COR-L47 (cell line): ENCODE measurements around the gene MICU1.
A peak's percentile ranks its signal among the peaks of the same experiment; 100 is the strongest.
"Not testable (repeated sequence)": the region's sequence is repeated elsewhere in the genome, so short reads cannot be mapped to it uniquely, and the experiment has no call there.

Source experiments
- DNase-seq: peaks from one replicate; lab custom pipeline; 2025; lab: John Stamatoyannopoulos, UW

The MICU1 gene

DNA sequence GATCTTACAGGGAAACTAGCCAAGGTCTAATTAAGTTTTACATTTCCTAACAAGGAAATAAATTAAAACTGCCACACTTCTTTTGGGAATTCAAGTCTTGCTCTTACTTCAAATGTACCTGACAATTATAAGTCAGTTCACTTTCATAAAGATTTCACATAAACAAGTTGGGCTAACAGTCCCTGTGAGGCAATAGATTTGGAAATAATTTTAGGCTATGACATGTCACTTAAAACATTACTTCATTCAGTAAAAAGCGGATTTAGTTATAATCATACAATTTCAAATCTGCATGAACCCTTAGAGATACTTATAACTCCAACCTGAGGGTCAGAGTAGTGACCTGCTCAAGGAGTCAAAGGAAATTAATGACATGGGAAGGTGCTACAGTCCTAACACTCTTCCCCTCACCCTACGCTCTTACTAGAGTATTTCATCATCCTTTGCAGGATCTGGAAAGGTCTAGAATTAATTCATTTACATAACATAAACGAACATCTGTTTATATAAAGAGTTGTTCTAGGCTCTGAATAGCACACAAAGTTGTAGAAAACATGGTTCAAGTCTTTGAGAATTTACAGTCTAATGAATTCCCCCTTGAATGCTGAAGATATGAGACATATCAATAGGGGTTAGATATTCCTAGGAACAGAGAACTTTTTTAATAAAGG is 238.8 kb downstream of the MICU1 start:
- DNase-seq, result no peak

DNA sequence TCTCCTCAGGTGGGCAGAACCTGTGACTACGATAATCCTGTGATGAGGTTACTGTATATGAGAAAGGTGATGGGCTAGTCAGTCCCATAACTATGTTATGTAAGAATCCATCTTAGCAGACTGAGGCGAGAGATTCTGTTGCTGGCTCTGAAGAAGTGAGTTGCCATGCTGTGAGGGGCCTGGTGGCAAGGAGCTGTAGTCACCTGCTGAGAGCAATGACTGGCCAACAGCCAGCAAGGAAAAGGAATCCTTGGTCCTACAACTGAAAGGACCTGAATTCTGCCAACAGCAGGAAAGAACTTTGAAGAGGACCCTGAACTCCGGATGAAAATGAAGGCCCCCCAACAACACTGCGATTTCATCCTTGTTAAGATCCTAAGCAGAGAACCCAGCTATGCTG is 240.2 kb downstream of the MICU1 start:
- DNase-seq, result no peak

DNA sequence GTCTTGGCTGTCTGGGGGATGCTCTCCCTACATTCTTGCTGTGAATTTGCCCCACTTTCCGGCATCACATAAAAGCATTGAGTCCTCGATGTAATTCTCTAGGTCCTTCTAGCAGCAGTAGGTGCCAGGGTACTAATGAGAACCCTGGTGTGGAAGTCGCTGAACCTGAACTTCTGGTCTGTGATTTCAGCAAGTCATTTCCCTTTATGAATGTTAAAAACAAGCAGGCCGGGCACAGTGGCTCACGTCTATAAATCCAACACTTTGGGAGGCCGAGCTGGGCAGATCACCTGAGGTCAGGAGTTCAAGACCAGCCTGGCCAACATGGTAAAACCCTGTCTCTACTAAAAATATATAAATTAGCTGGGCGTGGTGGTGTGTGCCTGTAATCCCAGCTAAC is 240.9 kb downstream of the MICU1 start:
- not testable (repeated sequence) for DNase-seq

DNA sequence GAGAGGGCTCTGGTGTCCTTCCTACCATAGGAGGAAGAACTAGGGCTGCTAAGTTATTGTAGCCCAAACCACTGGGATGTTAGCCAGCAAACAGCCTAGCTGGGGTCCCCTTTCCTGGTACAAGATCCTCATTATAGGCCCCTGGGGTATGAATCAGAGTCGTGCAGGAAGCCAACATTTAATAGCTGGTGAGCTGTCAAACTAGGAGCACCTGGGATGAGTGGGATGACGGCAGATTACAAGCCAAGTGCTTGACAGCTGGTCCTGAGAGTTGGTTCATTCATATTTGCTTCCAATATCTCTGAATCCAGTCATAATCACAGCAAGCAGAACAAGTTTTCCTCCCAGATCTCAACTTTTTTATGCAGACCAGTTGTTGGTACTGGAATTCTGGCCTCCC is 246.1 kb downstream of the MICU1 start:
- no peak for DNase-seq

DNA sequence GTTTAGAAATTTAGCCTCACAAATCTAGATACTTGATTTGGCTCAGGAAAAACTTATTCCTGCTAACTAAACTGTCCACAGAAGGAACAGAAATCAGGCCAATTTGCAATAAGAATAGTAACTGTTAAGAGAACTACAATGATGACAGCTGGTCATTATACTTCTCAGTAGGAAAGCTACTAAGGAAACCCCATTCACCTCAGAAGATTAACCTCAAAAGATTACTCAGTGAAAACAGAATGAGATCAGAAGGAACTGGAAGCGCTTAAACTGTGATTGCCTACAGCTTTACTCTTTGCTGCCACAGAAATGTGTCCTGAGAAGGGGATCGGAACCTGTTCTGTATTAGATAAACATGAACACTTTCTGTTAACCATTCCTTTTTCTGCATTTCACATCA is 246.8 kb downstream of the MICU1 start:
- no peak for DNase-seq

DNA sequence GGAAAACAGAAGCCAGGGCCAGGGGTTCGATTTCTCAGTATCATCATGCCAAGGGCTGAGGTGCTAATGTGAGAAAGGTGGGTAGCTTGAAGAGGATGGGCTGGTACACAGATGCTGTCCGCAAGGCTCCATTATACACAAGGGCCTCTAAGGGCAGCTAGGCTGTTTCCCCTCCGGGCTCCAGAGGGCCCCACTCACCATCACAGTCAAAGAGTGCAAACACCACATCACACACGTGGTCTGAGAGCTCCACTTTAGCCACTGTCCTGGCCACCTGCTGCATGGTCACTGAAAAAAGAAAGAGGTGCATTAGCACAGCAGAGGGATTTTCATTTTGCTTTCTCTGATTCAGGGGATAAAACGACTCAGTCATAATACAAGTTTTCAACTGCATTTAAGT is 250.3 kb downstream of the MICU1 start:
- DNase-seq, result no peak

DNA sequence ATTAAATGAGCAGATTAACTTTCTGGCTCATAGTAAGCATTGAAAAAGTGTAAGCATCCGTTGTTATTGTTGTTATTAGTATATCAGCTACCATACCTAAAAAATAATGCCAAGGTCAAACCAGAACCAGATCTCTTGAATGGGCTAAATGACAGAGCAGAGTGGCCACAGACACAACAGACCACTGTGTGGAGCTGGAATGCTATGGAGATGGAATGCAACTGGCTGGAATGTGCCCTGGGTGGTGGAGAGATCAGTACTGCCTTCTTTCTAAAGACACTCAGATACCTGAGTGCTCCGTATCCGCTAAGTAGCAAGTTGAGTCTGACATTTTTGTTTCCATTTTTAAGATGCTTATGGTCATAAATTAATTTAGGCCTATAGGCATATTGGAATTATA is 250.7 kb downstream of the MICU1 start:
- no peak for DNase-seq

DNA sequence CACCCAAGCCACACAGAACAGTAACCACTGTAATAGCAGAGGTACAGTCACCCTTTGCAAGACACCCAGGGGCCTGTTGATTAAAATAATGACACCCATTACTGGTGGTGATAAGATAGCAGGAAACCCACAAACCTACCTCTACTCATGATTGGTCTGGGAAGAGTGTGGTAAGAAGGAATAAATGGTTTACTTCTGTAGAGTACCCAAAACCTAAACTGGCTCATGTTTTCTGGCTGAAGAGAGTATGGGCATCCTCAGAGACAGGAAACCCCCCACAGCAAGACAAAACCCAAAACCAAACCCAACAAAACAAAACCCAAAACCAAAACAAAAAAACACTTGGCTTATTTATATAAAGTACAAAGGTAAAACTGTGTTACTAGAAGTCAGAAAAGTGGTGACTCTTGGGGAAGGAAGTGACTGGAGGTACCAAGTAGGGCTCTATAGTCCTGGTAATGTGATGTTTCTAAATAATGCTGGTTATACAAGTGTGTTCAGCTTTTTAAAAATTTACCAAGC is 255.6 kb downstream of the MICU1 start:
- DNase-seq, result no peak

DNA sequence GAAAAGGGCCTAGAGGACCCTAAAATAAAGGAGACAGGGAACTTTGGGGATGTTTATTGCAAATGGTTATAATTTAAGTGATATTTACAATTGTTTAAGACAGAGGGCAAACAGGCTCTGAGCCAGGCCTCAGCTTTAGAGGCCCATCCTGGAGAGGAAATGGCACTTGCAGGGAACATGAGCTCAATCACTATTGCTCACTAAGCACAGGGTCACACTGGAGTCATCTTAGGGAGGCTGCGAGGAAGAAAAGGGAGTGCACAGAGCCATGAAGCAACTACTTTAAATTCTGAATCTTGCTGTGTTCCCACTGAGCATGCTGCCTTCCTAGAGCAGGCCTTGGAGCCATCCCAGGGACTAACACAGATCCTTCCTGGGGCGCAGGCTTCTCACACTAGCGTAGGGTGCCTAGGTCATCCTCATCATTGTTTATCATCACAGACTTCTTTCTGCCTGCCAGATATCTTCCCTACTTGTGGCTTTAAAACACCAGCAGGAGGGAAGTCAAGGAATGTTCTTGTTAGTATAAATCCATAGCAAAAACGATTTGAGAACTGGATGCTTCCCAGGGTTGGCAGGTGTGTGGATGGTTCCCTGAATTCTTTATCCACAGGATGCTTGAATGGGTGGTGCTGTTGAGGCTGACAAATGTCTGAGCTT is 258.4 kb downstream of the MICU1 start:
- no peak for DNase-seq

DNA sequence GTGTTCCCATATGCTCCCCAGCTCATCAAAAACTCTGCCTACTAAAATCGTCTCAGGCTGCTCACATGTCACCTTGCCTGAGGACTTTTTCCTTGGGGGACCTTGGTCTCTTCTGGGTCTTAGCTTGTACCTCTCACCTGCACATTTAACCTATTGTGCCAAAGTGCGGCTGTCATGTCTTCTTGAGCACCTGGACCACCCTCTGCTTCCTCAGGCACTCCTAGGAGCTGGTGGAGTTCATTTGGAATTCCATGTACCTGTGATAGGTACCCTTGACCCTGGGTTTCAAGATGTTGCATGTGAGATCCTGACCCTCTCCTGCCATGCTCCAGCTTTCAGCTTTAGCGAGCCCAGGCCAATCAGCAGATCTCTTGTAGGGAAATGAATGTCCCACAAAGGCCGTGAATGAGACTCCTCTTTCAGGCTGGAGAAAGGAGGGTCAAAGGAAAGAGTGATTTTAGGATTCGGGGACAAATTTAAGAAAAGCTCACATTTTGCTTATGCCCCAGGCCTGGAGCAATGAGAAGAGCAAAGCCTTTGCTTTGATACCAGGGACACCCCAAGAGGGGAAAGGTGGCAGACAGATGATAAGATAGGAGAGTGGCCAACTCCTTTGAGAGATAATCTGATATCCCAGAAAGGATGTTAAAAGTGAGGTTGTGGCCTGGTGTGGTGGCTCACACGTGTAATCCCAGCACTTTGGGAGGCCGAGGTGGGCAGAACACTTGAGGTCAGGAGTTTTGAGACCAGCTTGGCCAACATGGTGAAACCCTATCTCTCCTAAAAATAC is 260.6 kb downstream of the MICU1 start:
- DNase-seq, result no peak

DNA sequence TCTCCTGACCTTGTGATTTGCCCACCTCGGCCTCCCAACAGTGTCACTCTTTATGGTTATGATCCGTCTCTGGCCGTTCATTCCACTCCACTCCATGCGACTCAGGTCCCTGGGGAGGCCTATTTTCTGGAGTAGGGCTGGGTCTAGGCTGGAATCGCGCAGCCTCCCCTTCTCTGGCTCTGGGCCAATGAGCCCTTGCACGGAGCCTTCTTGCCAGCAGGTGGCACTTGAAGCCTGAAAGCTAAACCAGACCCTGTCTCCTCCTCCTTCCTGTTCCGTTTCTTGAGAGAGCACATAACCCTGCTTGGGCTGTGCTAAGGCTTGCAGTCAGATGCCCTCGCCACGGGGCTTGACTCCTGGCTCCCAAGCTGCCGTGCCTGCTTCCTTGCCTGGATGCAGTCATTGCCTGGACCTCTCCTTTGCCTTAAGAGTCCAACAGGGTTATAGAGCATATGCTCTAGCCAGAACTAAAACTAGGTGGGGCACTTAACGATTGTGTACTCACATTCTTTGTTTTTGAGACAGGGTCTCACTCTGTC is 261.6 kb downstream of the MICU1 start:
- DNase-seq, result peak; percentile 74

DNA sequence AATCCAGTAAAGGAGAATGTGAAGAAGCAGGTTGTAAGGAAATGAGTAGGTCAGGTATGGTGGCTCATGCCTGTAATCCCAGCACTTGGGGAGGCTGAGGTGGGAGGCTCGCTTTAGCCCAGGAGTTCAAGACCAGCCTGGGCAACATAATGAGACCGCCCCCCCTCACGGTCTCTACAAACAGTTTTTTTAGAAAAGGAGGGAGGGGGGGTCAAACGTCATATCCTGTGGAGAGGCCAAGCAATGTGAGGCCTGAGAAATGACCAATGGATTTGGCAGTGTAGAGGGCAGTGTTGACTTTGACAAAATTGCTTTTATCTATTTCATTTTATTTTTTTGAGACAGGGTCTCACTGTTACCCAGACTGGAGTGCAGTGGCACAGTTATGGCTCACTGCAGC is 268.9 kb downstream of the MICU1 start:
- DNase-seq, result no peak

DNA sequence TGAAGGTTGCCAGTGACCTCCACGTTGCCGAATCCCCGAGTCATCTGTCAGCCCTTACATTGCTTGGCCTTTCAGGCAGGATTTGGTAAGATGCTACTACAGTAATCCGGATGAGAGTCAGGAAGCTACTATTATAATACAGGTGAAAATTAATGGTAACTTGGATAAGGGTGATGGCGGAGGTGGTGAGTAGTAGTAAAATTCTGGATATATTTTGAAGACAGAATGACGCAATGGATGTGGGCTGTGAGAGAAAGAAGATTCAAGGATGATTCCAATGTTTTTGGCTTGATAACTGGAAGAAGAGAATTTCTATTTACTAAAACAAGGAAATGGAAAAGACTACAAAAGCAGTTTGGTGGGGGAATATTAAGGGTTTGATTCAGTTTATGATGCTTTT is 269.8 kb downstream of the MICU1 start:
- no peak for DNase-seq

DNA sequence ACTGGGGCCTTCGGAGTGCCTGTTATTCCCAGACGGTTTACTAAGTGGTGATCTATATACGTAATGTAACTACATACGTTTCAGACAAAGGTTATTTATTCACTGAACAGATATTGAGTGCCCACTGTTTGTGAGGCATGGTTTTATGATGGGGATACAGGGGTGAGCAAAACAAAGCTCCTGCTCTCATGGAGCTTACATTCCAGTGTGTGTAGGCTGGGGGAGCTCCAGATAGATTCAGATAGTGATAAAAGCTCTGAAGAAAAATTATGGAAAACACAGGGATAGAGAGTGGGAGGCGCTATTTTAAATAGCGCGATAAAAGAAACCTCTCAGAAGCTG is 270.7 kb downstream of the MICU1 start:
- DNase-seq, result no peak

DNA sequence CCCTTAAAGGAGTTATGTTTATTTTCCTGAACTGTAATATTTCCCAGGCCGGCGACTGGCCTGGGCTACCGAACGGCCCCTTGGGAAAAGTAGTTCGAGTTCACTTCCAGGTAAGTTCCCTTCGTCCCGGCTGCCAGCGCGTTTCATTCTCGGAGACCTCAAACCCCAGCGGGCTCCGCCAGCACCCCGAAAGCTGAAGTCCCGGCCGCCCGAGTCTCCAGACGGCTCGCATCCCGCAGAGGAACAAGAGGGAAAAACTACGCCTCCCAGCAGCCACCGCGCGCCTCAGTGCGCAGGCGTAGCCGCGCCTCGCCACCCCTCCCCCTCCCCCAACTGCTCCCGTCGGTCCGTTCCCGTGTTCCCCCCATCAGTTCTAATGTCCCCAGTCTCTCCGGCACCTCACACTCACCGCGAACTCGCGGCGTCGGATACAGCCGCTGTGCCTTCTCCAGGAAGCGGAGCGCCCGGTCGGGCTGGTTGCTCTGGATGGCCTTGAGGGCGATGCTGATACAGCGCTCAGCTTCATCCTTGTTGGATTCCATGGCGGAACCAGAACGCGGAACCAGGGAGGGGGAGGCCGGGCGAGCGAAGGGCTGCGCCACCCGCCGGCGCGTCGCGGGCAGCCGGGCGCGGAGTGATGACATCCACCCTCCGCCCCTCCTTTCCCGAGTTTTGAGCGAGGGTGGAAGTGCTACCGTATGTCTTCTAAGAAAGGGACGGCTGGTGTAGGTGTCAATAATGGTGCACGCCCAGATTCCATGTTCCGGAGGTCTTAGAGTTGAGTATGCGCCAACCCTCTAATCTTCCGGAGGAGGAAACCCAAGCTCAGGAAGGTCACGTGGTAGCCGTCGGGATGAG is 271.3 kb downstream of the MICU1 start, which contains the start of gene DNAJB12:
DNAJB12 (minus strand) TSS at position 564 of the 858 bp plus-strand sequence; CDS start at position 542, 22 bp downstream.
- DNase-seq, result peak; percentile 82

DNA sequence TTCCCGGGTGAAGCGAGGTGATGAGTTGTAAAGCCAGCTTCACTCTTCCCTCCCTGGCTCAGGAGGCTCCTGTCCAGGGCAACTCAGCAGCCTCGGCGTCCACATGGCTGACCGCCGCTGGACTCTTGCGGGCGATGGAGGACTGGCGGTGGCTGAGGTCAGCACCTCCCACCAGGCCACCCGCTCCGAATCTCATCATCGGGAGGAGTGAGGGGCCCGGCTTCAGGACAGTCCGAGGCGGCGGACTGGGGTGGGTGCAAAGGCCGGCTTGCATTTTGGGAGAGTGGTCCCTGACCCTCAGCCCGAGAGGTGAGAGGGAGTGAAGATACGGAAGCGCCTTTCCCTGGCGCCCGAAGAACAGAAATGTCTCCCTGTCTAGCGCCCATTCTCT is 271.9 kb downstream of the MICU1 start:
- DNase-seq, result no peak

DNA sequence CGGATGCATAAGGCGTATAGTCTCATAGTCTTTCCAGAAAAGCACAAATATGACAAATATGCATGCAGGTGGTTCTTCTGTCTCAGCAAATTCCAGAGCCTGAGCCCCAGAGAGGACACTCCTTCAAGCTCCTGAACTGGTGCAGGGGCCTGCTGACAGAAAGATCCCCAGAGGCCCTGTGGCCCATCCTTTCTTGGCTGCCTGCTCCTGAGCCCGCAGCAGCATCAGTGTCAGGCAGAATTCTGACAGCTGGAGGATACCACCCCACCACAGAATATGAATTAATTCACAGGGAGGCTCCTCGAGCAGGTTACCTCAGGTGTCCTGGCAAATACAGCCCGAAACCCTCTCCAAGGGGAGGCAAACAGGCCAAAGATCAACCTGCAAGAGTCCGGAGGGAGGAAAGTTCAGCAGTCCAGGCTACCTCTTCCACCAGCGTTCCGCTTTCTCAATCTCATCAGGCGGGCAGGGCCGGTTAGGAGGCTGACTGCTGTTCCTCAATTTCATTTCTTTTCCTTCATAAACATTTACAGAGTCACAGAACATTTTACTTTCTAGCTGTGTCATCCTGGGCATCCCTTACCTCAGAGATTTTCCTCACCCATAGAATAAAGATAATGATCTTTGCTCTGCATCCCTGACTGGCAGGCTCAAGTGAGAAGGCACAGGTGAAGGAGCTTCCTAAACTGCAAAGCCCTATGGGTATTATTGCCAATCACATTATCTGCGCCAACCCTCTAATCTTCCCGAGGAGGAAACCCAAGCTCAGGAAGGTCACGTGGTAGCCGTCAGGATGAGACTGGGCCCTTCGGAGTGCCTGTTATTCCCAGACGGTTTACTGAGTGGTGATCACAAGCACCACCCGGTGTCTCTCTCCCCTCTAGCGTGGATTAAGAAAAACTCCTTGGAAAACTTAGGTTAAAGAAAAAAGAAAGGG is 272.6 kb downstream of the MICU1 start:
- no peak for DNase-seq

DNA sequence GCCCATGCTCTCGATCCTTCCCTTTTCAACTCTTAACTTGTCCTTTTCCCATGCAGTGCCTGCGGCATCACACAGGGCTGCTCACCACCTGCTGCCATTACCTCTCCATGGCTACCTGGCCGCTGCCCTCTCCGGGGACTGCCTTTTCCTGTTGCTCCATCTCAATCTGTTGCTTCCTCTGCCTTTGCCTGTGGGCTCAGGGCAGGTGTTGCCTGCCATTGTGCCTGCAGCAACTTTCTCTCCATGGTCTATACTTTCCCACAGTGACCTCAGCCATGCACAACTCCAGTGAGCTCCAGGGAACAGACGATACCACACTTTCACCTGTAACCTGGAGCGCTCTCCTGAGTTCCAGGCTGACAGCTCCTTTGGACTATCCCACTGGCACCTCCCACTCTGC is 274.4 kb downstream of the MICU1 start:
- no peak for DNase-seq

DNA sequence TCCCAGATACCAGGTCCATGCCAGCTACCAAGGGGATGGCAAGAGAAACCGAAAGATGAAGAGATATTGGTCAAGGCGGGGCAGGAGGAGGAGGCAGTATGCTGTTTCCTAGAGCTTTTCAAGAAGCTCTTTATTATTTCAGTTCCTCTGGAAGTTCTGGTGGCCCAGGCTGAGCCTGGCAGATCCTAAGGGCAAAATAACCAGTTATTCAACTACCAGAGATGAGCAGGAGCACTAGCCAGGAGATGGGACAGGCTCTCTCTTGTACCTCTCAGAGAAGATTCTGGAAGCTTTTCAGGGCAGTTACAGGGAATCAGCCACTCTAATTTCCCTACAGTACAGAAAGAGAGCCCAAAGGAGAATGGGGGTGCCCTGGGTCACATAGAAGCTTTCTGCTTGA is 276.4 kb downstream of the MICU1 start:
- no peak for DNase-seq

DNA sequence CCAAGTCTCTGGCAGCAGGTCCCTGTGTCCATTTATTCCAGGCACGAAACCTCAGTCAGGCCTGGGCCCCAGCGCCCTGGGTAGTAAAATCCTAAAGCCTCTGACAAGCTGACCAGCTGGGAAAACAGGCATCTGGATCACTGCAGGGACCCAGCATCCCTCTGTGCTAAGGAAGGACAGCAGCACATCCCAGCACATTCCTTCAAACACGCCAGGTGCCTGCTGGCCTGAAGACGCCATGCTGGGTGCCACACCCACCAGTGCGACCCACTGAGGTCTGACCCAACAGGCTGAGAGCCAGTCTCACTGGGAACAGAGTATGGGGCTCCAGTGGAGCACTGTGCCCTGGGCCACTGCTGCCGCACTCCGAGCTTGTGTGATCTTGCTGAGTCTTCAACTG is 277.6 kb downstream of the MICU1 start:
- DNase-seq, result no peak

DNA sequence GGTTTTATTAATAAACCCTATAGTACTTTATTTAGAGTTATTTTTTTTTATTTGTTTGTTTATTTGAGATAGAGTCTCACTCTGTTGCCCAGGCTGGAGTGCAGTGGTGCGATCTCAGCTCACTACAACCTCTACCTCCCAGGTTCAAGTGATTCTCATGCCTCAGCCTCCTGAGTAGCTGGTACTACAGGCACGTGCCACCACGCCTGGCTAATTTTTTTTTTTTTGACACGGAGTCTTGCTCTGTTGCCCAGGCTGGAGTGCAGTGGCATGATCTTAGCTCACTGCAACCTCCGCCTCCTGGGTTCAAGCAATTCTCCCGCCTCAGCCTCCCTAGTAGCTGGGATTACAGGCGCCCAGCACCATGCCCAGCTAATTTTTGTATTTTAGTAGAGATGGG is 279.8 kb downstream of the MICU1 start:
- DNase-seq, result not testable (repeated sequence)
